ENCODE results near the gene ARL4D.
"Not testable (repeated sequence)": the region's sequence is repeated elsewhere in the genome, so short reads cannot be mapped to it uniquely, and the experiment has no call there.

Gene ARL4D

DNA sequence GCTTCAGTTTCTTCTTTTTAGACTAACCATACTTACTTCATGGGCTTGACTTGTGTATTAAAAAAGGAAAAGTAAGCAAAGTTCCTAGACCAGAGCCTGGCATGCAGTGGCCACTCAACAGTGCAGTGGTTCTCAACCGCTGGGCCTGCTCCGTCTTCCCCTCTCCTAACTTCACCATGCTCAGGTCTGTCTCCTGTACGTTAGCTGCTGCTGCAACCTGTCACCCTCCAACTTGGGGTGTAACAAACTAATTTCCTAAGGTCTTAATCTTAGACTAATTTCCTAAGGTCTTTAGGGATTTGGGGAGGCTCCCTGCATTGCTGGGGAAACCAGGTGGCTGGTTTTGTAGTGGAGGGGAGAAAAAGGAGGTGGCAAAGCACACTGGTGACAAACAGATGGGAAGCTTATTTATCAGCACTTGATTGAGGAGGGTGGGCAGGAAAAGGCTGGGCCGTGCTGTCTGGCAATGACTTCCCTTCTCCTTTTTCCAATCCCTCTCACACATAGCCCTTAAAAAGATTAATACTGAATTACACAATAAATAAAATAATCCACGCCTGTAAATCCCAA, 2.2 kb upstream of the ARL4D start:
- no peak for DNase-seq

DNA sequence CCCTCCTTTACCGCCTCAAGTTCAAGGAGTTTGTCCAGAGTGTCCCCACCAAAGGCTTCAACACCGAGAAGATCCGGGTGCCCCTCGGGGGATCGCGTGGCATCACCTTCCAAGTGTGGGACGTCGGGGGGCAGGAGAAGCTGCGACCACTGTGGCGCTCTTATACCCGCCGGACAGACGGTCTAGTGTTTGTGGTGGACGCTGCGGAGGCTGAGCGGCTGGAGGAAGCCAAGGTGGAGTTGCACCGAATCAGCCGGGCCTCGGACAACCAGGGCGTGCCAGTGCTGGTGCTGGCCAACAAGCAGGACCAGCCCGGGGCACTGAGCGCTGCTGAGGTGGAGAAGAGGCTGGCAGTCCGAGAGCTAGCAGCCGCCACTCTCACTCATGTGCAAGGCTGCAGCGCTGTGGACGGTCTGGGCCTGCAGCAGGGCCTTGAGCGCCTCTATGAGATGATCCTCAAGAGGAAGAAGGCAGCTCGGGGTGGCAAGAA, 1.1 kb downstream of the ARL4D start:
- DNase-seq: no peak

DNA sequence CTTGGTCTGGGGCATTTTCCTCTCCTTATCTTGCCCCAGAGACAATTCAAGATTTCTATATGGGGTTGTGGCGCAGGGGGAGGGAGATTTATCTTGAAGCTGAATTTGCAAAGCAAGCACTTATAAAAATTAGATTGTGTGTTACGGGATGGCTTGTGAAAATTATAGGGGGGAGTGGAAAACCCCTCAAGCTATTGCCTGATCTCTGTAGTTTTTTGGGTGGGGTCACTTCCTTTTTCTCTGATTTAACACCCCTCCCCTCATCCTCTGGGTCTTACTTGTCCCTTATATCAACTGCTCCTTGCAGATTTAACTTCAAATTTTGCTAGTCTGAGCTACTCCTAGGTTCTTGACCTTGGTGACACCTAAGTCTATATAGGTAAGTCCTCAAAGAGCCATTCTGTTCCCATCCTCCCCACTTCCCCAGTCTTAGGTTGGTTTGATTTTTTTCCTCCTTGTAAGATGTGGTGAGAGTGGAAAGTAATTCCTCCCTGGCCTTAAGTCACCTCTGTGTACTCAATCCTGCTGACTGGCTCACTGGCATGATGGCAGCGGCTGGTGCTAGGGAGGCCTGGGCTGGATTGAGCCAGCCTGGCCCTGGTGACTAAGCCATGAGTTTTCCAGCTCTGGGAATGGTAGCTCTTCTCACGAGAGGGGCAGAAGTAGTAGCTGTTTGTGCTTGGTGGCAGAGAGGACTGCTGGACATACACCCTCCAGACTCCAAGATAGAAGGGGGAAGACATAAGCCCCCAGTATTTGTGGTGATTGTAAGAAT, 2.3 kb downstream of the ARL4D start:
- DNase-seq: no peak

DNA sequence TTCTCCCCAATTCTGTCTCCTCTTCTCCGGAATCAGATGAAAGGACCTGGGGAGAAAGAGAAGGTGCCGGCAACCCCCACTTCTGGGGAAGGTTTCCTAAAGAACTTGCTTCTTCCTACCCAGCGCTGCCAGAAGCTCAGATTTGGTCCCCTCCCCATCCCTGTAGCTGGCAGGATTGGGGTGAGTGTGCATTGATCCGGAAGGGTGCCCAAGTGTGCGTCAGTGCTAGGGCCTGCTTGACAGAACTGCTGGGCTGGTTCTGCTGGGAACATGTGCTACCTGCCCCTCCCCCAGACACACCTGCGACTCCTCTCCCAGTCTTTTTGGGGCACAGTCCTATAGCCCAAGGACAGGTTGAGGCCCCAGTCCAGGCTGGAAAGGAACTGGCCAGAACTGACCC, 3.3 kb downstream of the ARL4D start:
- no peak for DNase-seq

DNA sequence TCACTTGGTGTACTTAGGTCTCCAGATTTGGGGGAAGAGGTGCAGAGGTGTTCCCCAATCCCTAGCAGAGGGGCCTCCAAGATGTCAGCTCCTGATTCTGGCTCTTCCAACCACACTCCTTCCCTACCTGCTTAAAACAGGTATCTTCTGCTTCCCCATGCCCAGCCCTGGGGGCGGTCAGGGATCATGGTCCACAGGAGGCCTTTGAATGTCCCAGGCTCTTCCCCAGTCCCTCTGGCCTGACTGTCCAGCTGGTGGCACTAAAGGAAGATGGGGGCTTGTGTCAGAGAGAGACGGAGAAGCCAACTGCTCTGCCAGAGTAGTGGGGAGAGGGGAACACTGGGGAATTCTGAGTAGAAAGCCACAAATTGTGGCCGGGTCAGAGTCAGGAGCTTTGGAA, 3.8 kb downstream of the ARL4D start:
- no peak for DNase-seq

DNA sequence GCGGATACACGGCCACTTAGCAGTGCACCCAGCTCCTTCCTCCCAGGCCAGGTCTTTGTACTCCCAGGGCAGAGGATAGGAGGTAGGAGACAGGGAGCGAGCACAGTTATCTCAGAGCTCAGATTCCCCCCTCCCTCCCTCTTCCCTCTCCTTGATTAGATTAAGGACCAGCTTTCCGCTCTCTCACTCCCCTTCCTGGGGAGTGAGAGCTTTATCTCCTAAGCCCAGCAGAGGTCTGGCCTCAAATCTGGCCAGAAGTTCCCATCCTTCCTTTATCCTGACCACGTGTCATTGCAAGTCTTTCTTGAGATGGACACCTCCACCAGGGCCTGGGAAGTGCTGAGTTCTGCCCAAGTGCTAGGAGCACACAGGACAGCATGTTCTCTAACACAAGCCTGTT, 5.1 kb downstream of the ARL4D start:
- no peak for DNase-seq

DNA sequence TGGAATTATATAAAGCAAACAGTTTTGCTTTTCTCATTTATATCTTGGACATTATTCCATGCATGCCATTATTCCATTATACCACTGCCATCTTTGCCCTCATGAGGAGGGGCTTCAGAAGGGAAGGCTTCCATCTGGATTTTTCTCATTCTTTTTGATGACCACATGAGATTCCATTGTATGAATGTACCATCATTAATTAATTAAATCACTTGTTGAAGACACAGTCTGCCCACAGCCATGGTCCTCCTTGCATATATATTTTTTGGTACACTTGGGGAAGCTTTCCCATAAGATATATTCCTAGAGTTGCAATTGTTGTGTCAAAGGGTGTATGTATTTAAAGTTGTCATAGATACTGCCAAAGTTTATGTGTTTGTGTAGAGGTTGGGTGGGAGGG, 7.1 kb downstream of the ARL4D start:
- DNase-seq: no peak

DNA sequence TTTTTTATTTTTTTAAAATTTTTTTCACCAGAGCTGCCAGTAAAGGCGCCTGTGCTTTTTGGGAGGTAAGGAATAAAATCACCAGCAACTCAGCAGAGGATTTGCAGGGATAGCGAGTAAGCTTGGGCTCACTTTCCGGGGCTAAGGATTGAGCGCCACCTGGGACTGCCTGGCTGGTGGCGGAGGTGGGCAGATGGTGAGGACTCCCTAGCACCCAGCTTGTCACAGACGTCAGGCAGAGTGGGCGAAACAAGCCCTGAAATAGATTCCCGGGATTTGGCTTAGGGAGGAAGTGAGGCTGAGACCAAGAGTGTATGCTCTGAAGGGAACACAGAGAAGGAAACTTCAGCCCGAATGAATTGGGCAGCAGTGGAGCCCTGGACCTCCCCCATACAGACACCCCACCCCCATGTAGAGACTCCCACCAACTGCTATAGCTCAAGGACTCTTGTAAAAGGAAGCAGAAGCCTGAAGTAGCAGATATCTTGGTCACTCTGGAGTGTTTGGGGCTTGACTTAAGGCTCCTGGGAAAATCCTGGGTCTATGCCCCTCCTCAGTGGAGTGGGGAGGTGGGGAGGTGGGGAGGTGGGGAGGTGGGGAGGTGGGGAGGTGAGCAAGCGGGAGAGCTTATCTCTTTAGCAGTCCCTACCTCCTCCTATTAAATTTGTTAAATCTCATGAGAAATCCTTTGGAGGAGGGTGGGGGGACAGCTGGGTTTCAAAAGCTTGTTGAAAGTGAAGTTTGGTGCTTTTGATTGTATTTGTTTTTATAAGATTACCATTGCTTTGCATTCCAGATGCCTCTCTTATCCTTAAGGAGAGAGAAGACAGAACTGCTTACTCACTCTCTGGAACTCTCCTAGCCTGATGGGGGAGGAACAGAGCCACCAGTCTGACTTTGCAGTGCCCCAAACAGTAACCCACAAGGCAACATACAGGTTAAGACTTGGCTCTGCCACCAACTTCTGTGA, 8.2 kb downstream of the ARL4D start:
- DNase-seq: no peak

DNA sequence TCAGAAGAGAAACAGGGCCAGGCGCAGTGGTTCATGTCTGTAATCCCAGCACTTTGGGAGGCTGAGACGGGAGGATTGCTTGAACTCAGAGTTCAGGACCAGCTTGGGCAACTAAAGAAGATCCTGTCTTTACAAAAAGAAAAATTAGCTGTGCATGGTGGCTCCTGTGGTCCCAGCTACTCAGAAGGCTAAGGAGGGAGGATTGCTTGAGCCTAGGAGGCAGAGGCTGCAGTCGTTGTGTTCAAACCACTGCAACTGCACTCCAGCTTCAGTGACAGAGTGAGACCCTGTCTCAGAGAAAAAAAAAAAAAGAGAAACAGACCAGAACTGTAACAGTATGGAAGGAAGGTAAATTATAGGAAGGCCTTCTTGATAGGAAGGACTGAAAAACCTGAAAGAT, 10.3 kb downstream of the ARL4D start:
- no peak for DNase-seq

DNA sequence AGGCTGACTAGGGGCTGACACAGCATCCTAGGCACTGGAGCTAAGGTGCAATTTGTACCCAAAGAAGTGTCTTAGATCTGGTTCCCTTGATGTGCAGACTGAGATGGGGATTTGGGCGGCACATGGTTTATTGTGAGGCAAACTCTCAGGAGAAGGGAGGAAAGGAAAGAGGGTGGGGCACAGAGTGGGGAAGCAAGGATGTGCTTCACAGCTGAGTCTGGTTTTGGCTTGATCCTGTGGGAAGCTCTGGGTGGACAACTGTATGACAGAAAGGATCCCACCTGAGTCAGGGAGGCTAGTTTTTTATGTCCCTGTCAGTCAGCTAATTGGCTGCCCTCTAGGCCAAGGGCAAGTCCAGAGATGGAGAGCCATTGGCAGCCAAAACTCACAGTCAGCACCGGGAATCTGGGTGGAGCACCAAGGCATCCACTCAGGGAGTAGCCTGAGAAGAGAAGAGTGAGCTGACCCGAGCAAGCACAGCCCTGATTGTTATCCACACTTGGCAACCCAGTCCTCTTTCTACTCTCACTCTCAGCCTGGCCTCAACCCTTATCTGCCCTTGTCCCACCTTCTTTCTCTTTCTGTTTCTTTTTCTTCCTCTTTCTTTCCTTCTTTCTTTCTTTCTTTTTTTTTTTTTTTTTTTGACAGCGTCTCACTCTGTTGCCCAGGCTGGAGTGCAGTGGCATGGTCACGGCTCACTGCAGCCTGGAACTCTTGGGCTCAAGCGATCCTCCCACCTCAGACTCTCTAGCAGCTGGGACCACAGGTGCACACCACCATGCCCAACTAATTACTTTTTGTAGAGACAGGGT, 12.0 kb downstream of the ARL4D start:
- DNase-seq: no peak

DNA sequence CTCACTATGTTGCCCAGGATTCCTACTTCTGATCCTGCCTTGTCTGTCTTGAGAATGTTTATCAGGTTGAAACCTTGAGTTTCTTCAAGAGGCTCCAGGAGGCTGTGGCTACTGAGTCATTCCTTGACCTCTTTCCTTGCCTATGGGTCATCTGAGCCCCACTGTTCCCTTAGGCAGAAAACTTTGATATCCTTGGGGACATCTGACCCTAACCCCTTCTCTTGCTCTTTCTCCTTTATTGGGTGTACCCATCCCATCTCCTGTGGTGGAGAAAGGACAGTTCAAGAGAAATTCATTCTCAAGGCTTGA, 12.5 kb downstream of the ARL4D start:
- no peak for DNase-seq

DNA sequence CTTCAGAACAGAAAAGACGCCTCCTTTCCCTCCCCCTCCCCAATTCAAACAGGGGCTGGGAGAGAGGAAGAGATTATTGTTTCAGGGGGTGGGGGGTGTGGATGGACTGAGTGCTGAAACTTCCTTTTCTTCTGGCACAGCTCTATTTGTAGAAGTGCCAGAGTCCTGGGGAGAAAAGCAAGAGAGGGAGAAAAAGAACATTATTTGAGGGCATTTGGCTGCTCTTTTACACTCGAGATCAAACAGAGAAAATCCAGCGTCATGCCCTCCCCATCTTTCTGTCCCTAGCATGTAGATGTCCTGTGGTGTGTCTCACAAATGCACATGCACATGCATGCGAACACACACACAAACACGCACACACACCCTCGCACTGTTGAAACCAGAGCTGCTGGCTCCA, 13.0 kb downstream of the ARL4D start:
- no peak for DNase-seq

DNA sequence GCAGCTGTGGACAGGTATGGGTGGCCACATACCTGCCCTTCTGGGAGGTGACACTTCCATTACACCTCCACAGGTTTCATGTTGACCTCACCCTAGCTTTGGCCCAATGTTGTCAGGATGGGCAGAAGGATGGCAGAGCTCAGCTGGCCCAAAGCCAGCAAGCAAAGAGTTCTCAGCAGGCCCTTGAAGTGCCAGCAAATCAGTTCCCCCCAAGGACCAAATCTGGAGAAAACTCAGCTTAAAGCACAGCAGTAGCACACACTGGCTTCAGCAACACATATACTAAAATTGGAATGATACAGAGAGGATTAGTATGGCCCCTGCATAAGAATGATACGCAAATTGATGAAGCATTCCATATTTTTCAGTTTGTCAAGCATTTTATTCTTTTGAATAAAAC, 13.4 kb downstream of the ARL4D start:
- DNase-seq: no peak

DNA sequence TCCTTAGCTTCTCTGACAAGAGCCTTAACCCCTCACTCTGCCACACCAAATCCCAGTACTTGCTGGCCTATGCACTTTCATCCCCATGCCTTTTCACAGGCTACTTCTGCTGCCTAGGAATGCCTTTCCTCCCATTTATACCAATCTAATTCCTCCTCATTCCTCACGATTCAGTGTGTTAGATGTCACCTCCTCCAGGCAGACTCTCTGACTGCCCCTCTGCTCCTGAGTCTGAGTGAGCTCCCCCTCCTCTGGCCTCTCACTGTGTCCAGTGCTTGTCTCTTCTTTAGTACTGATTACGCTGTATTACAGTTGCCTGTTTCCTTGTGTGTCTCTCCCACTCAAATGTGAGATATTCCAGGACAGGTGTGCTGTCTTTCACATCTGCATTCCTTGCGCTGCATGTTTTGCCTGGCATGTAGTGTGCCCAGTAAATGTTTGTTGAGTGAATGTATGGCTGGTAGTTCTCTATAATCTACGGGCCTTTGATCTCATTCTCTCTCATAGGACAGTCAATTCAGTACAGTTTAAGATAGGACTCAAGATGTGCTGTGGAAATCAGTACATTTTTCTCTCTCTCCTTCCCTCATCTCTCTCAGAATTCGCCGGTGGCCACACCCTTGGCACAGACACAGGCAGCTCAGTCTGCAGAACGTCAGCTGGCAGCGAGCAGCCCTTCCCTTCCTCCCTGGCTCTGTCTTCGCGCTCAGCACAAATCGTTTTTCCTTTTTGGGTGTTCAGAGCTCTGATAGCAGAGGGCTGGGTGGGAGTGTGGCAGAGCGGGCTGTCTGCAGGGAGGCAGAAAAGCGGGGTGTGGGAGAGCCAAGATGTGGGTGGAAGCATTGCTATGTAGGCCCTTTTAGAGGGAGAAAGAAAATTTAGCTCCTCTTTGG, 18.5 kb downstream of the ARL4D start:
- DNase-seq: no peak

DNA sequence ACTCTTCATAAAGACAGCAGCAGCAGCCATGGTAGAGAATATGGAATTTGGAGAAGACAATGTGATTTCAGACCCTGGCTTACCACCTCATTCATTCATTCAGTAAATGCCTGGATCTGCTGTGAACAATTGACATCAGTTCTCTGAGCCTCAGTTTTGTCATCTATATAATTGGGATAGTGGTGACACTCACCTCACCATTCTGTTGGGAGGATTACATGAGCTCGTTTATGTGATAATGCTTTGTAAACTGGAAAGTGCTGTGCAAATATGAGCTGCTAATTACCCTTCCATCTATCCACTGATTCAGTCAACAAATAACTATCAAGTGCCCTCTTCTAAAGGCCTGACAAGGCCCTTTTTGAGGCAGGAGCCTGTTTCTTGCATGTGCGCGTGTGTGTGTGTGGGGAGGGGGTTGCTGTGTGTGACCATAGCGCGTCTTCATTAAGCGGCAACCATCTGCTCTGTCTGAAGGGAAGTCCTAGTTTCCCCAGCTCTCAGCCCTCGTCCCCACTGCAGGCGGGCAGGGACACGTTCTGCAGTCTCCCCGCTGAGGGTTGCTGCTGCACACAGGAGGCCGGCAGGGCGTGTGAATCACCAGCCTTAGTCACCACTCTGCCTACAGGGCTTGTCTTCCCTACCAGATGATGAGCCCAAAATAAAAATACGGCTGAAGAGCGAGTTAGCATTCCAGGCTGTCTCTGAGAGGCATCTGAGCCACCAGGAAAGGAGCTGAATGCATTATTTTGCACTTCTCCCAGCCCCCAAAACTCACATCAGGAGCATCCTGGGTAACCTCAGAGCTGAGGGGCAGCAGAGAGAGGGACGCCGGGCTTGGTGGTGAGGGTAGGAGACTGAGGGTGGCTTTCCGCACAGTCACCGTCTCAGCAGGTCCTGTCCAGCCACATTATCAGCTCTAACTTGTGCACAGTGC, 19.9 kb downstream of the ARL4D start:
- DNase-seq: no peak

DNA sequence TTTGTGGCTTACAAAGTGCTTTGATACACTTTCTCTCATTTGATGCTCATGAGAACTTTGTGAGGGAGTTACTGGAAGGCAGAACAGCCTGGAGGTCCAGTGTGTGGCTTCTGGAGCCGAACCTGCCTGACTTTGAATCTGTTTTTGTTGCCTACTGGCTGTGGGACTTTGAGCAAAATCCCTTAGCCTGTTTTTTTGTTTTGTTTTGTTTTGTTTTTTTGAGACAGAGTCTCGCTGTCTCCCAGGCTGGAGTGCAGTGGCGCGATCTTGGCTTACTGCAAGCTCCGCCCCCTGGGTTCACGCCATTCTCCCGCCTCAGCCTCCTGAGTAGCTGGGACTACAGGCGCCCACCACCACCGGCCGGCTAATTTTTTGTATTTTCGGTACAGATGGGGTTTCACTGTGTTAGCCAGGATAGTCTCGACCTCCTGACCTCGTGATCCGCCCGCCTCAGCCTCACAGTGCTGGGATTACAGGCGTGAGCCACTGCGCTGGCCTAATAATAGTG, 20.6 kb downstream of the ARL4D start:
- DNase-seq: not testable (repeated sequence)

DNA sequence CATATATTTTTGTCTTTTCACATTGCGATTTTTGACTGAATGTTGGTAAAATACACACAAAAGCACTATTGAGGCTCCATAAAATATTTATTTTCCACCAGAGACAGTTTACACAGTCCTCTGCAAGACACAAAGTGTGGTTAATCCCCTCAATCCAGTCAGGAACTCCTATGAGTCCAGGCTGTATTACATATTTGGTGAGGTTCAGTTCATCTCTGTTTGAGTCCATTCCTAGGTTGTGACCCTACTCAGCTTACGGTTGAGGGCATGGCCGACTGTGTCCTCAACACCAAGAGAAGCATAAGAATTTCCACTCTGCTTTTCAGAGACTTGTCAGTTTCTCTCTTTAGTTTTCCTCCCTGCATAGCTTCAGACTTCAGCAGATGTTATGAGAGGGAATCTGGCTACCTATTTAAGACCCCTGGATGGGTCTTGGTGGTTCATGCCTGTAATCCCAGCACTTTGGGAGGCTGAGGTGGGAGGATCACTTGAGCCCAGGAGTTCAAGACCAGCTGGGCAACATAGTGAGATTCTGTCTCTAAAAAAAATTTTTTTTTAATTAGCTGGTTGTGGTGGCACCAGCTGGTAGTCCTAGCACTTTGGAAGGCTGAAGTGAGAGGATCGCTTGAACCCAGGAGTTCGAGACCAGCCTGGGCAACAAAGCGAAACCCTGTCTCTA, 25.1 kb downstream of the ARL4D start:
- no peak for DNase-seq

DNA sequence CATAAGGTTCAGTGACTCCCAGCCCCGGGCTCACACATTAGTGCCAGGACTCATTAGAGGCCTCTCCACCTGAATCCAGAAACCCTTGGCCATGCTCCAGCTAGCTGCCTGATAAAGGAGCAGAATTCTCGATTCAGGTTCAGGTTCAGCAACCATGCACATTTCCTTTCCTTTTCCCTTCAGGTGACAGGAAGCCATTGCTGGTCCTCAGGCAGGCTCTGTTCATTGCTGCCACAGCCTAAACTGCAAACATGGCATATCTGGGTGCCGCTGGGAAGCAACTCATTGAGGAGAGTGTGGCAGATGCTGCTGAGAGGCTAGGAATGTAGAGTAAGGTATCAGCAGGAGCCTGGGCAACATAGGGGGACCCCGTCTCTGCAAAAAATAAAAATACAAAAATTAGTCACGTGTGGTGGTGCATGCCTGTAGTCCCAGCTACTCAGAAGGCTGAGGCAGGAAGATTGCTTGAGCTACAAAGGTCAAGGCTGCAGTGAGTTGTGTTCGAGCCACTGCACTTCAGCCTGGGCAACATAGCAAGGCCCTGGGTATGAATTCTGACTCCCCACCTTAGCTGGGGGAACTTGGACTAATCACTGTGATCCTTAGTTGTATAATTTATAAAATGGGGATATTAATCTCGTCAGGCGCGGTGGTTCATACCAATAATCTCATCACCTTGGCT, 28.7 kb downstream of the ARL4D start:
- DNase-seq: no peak

DNA sequence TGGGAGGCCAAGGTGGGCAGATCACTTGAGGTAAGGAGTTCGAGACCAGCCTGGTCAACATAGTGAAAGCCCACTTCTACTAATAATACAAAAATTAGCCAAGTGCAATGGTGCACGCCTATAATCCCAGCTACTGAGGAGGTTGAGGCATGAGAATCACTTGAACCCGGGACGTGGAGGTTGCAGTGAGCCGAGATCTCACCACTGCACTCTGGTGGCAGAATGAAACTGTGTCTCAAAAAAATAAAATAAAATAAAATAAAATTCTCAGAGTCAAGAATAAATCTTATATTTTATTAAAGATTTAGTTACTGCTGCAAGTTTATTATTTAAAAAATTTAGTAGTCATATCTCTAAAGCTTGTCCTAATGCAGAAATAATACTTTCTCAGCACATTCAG, 29.7 kb downstream of the ARL4D start:
- no peak for DNase-seq
